GM19324 (cell line): Measurements from ENCODE around the gene VAMP5.

Source experiments
- ATAC-seq: cut with Tn5 transposase; IDR thresholded peaks from one replicate; pipeline ENCODE4 v1.9.1; 2021; ENCODE audit warnings: mild to moderate bottlenecking, moderate library complexity; ENCODE audit not compliant: unreplicated experiment, low FRiP score

Gene VAMP5

GRCh38 chr2:85619617-85620016 lies 35.4 kb downstream of the VAMP5 start:
- no peak for ATAC-seq

GRCh38 chr2:85621338-85621737 lies 37.1 kb downstream of the VAMP5 start:
- no peak for ATAC-seq

- no peak for ATAC-seq
Measured at GRCh38 chr2:85623991-85624390, 39.8 kb downstream of the VAMP5 start.

- no peak for ATAC-seq
Measured at GRCh38 chr2:85628658-85629057, 44.4 kb downstream of the VAMP5 start.

GRCh38 chr2:85631316-85631715 lies 47.1 kb downstream of the VAMP5 start:
- ATAC-seq, result no peak

GRCh38 chr2:85635011-85635410 lies 50.8 kb downstream of the VAMP5 start:
- ATAC-seq, result no peak

GRCh38 chr2:85635636-85636035 lies 51.4 kb downstream of the VAMP5 start:
- no peak for ATAC-seq

- no peak for ATAC-seq
Measured at GRCh38 chr2:85642725-85643124, 58.5 kb downstream of the VAMP5 start.
